T follicular helper cell (primary cell): ENCODE results near the gene ANKEF1.
"Not testable (repeated sequence)": the region's sequence is repeated elsewhere in the genome, so short reads cannot be mapped to it uniquely, and the experiment has no call there.

ENCODE experiments used
- DNase-seq: peaks from one replicate; pipeline ENCODE4 v3.0.0-alpha.2; 2020; ENCODE audit warnings: low read depth

Gene ANKEF1

DNA sequence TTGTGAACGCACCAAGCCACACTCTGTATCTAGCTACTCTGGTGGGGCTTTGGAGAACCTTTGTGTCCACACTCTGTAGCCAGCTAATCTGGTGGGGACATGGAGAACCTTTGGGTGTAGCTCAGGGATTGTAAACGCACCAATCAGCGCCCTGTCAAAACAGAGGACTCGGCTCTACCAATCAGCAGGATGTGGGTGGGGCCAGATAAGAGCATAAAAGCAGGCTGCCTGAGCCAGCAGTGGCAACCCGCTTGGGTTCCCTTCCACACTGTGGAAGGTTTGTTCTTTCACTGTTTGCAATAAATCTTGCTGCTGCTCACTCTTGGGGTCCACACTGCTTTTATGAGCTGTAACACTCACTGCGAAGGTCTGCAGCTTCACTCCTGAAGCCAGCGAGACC is 2.5 kb upstream of the ANKEF1 start:
- DNase-seq, result not testable (repeated sequence)

DNA sequence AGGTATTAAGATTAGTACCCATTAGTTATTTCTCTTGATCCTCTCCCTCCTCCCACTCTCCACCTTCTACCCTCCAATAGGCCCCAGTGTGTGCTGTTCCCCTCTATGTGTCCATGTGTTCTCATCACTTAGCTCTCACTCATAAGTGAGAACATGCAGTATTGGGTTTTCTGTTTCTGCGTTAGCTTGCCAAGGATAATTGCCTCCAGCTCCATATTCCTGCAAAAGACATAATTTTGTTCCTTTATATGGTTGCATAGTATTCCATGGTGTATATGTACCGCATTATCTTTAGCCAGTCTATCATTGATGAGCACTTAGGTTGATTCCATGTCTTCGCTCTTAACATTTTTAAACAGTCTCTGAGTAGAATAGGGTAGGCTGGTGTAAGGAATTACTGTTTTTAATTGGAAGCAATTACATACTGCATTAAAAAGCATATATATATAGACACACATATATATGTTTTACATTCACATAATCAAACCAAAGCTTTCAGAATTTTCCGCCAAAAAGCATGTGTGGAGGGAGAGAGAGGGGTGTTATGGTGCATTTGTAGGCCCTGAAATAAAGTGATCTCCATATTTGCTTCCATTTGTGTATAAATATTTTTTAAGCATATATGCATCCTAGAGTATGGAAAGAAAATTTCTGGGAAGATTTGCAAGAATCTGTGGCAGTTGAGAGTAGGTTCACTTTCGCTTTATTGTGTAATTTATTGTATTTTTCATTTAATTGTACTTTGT is 709 bp upstream of the ANKEF1 start:
- no peak for DNase-seq

DNA sequence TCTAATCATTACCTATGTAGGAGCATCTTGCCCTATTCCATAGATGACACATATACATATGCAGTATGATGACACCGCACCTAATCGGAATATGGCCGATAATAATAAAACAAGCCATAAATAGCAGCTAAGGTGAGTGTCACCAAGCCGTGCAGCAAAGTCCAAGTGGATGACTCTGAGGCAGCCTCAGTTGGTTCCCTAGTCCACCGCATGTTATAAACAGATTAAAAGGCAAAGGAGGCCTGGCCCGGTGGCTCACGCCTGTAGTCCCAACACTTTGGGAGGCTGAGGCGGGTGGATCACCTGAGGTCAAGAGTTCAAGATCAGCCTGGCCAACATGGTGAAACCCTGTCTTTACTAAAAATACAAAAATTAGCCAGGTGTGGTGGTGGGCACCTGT is 1.5 kb downstream of the ANKEF1 start:
- not testable (repeated sequence) for DNase-seq

DNA sequence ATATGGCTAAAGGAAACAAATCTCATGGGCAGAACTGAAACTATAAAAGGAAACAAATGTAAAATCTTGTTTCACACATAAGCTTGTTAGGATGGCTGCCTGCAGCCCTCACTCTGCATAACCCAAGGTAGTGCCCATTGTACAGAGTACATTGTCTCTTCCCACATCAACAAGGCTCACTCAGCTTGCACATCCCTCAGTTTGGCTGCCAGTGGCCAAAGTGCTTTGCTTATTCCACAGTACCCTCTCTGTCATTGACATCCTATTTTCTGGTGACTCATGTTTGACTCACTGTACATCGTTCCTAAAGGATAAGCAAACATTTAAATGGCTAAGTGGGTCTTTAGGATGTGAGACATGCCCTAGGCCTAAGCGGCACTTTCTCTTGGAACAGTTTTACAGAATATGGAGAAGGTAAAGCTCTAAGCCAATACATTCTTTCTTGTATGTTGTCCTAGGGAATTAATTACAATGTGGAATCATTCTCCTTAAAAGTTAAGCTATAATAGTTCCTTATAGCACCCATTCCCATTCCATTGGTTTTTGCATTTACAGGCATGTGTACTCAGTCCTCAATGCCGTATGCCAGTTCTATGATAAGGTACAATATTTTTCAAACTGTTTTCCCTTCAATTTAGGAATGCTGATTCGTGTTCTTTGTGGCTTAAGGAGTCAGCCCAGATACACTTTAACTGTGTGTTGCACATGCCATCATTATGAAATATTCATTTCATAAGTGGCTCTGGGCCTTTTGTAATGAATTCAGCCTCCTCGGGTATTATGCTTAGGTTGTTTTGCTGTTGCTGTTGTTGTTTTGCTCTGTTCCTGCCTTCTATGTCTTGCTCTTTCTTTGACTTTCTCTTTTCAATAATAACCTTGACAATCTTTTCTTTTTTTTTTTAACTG is 5.5 kb downstream of the ANKEF1 start:
- DNase-seq, result no peak

DNA sequence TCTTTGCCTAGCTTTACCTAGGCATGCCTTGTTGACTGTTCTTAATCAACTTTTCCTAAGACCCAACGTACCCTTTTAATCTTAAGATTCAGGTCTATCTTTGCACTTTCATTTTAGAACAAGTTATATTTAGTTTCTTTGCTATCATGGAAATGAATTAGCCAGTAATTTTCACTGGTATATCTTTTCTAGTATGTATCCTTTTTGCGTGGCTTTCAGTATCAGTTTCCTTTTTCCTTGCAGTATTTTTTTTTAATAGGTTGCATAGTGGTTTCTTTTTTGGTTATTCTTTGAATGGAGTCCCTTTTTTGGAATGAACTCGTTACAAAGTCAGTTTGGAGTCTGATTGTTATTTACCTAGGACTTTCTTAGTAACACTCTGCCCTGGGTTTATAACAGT is 7.3 kb downstream of the ANKEF1 start:
- no peak for DNase-seq

DNA sequence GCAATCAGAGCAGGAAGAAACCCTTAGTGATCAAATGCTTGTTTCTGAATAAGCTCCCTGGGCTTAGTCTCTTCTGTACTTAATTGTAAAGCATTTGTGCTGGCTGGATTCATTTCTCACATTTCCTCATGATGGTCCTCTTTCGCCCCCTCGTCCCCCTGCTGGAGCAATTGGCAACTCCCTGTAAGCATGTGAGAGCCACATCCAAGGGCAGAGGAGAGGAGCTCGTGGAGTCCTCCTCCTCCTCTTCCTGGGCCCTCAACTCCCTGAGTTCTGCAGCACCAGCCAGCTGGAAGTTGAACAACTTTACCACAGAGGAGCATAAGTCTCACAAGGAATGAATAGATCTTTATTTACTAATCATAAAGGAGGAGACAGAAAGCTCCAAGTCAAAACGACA is 12.6 kb downstream of the ANKEF1 start:
- DNase-seq, result no peak

GRCh38 chr20:10051185-10051584 is 16.4 kb downstream of the ANKEF1 start:
- DNase-seq, result no peak

DNA sequence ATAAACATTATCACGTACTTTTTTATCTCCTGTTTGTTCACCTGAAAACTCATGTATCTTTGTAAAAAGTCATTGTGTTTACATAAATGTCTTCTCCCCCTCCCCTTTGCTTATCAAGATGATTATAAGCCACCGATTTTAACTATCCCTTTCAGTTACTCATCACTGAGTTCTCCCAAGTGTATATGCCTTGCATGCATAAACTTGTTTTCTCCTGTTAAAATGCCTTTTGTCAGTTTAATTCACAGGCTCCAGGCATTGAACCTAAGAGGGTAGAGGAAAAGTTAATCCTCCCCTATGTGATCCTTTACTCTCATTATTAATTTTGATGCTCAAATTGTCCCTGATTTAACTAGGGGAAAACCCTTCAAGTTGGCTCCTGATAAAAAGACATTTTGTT is 24.2 kb downstream of the ANKEF1 start:
- no peak for DNase-seq

DNA sequence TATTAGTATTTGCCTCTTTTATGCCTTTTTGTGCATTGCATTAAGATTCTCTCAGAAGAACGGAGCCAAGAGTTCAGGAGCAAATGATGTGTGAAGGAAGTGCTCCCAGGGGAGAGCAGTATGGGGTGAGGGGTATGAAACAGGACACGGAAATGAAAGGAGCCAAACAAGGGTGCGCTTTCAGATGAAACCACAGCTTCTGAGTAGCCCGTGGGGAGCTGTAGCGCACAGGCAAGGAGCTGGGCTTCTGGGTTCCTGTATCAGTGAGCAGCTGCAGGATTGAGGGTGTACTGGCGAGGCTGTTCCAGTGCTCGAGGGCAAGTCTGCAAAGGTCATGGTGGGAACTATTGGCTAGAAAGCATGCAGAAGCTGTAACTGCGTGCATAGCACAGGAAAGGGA is 25.4 kb downstream of the ANKEF1 start:
- DNase-seq, result no peak

GRCh38 chr20:10061641-10062040 is 26.9 kb downstream of the ANKEF1 start:
- no peak for DNase-seq

DNA sequence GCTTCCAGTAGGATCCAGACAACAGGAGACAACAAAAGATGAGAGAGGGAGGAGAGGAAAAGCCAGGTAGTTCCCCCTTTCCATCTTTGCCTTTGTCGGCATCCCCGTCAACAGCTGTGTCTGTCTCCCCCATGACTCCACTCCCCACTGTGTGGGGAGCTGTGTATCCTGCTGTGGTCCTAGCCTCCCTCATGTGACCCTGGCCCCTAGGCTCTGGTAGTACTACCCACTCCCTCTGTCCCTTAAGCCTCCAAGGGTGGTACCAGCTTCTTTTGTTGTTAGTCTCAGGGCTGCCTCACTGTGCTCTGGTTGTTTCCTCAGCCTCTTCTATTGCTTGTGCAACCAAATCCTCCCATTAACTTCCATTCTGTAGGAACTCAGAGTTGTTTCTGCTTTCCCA is 28.7 kb downstream of the ANKEF1 start:
- DNase-seq, result no peak

DNA sequence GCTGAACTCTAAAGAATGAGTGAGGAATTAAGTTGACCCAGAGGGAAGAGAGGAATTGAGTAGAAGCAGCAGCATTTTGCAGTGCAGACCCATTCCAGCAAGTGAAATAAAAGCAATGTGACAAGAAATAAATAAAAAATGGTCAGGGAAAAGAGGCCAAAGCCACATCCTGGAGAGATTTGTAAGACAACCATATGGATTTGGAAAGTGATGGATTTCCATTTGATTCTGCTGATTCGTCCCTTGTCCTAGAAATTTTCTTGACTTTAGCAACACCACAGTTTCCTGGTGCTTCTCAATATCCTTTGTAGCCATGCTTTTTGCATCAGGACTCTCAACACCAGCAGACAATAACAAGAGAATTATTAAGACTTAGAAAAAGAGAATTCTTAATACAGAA is 29.8 kb downstream of the ANKEF1 start:
- DNase-seq, result no peak

DNA sequence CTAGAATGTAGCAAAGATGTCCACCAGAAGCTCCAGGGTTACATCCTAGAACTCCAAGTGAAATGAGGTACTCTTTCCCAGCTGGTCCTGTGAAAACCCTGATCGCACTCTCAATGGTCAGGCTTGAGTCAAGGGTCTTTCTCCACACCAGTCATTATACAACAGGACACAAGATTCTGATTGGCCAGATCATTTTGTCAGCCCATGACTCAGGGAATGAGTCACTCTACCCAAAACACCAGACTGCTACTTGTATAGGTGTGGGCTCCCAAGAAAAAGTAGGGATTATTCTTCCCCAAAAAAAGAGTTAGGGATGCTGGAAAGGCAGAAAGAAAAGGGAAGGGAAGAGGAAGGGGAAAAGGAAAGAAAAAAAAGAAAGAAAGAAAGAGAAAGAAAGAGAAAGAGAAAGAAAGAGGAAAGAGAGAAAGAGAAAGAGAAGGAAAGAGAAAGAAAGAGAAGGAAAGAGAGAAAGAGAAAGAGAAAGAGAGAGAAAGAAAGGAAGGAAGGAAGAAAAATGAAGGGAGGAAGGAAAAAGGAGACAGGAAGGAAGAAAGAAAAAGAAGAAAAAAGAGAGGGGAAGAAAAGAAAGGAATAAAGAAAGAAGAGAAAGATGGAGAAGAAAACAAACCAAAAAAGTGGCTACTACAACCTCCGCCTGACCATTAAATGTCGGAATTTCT is 30.5 kb downstream of the ANKEF1 start:
- no peak for DNase-seq

DNA sequence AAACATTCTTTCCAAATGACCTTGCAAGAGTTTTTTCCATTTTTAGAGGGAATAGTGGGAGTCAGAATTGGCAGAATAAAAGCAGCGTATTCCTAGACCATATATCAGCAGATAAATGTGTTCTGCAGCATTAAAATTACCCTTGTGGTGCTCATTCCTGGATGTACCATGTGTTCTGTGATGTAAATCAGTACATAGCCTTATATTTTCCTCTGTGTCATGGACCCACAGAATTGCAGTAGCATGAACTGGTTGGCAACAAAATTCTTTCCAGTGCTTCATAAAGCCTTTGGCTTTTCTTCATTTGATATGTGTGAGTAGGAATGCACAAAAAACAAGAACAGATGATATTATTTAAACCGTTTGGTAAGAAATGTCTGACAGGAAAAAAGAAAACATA is 32.5 kb downstream of the ANKEF1 start:
- no peak for DNase-seq

GRCh38 chr20:10074513-10074912 is 39.7 kb downstream of the ANKEF1 start:
- DNase-seq, result no peak

DNA sequence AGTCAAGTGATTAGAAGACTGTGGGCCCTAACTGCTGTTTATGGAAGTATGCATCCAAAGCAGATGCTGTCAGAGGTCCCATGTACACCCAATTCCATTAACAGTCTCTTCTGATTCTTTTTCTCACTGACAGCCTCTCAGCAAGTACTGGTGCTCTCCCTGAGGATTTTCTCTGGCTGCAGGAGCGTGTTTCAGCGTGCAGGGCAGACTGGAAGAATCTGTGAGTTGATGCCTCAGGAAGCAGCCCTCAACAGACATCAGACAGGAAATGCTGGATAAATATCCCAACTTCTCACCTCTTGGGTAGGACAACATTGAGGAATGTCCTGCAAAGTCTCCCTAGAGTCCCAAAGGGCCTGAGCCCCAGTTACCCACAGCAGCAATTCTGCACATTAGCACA is 40.8 kb downstream of the ANKEF1 start:
- DNase-seq, result no peak

DNA sequence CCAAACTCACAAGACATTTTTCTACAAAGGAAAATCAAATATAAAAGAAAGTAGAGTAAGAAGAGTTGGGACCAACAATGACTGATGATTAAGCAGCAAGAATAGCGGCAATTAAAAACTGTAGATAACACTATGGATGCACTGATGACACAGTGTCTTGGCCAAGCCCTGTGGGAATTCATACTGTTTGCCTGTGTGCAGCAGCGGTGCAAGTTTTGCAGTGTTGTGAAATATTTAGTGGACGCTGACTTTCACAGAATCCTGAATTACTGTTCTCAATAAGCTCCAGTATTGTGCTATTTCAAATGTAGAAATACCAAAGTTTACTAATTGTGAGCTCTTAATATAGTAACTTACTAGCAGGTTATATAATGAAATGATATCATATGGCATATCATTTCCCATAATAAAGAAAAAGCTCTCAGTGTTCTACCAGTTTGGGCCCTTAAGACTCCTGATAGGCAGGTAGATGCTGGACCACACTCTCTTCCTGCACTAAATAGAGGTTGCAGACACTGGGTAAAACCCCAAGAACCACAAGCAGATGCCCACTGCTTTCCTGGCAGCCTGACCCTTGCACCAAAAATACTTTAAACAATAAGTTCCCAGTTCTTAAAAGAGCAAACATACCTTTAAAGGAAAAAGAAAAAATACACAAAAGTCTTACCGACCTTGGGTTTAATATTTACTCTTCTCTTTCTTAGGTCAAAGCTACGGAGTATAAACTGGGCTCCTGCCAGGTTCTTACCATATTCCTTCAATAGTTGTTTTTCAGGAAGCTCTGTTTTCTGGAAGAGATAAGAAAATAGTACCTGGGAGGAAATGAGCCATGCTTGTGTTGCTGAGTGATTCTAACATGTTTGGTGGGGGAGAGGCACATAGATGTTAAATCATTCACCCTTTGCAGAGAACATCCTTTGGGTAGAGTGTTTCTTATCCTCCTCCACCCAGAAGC is 41.6 kb downstream of the ANKEF1 start:
- no peak for DNase-seq

DNA sequence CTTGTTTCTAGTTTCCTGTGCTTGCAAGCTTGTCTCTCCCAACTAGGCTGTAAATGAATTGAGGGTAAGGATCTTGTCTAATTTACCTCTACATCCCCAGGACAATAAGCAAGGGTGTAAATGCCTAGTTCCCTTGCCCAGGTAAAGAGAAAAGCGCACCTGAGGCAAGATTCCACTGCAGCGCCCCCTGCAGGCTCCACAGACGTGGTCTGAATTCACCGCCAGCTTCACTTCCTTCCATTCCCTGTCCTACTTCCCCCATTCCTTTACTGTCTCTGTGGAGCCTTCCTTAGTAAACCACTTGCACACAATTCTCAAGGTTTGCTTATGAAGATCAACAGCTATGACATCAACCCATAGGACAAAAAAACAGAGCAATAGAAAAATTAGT is 42.3 kb downstream of the ANKEF1 start:
- no peak for DNase-seq

GRCh38 chr20:10077886-10078285 is 43.1 kb downstream of the ANKEF1 start:
- no peak for DNase-seq

DNA sequence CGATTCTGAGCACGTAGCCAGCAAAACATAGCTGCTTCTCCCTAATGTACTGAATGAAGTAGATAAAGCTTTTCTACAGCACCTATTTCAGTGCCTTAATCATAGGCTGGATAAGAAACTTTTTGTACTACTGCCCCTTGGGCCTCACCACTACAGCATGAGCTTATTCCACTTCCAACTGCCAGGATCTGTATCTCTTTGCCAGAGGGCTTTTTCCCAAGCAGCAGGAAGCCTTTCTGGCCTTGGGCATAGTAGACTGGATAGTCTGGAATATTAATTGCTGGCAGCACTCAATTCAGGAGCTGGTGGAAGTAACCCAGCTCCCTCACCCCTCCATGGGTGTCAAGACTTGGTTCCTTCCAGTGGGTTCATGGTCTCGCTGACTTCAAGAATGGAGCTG is 43.6 kb downstream of the ANKEF1 start:
- no peak for DNase-seq

DNA sequence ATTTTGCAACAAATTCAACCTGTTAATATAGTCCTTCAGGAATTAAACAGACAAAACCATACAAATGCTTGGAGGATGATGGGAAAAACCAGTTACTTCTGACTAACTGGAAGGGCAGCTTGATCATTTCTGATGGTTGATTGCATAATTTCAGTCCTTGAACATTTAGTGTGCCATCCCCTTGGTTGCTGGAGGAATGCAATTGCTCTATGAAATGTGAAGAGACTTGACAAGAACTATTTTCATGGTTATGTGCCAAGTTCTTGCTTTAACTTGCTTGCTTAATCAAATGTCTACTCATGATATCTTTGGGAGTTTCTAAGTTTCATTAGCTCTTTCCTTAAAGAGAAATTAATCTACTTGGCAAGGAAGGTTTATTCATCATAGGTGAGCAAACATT is 45.2 kb downstream of the ANKEF1 start:
- DNase-seq, result no peak

DNA sequence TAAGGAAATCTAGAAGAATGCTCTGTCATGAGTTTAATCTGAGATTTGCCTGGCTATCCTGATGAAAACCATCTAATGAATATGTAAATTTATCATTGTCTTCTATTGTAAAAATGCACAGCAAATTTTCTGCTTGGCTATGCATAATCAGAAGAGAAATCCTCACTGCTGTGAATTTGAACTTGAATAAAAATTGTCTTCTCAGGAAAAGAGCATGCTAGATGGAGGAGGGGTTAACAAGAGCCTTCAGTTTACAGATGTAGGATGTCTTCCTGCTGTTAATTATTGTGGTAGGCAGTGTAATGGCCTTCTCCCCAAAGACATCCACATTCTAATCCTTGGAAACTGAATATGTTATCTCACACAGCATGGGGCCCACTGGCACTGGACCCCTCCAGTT is 45.8 kb downstream of the ANKEF1 start:
- no peak for DNase-seq
